ENCODE measurements around the gene SRSF1.
"Not testable (repeated sequence)": the region's sequence is repeated elsewhere in the genome, so short reads cannot be mapped to it uniquely, and the experiment has no call there.

The SRSF1 gene

GRCh38 chr17:58050966-58051365 lies 43.9 kb upstream of the SRSF1 start:
- TF ChIP-seq CTCF (IDR thresholded peaks at IDR 0.05; ENCODE audit: low read depth, low read length): no peak
- in situ Hi-C loops (cut with HindIII; ENCODE audit: low sequenced_read_pairs): no loop called here
- no peak for DNase-seq (ENCODE audit: low read depth, low spot score)
- H3K4me3 ChIP-seq (ENCODE audit: low read depth, low read length): no peak overlapping the region

DNA sequence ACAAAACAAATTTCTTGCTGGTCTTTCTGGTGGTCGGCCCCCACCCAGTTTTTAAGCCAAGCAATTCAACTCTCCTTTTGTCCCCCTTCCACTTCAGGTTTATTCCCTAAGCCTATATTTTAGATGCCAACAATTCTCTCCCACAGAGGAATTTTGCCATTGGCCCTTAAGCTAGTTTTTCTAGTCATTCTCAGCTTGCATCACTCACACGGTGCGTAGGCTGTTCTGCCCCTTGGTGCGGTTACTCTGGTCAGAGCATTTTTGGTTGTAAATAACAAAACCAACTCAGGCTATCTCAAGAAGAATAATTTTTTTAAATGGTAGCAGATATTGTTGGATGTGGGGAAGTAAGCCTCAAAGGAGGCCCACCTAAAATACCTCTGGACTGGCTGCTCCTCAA lies 42.5 kb upstream of the SRSF1 start:
- no peak for DNase-seq (ENCODE audit: low read depth, low spot score)
- TF ChIP-seq CTCF (IDR thresholded peaks at IDR 0.05; ENCODE audit: low read depth, low read length): no peak
- in situ Hi-C loops (cut with HindIII; ENCODE audit: low sequenced_read_pairs): no loop called here
- no peak overlapping the region for H3K4me3 ChIP-seq (ENCODE audit: low read depth, low read length)

- in situ Hi-C loops (cut with HindIII; ENCODE audit: low sequenced_read_pairs): no loop called here
- no peak overlapping the region for H3K4me3 ChIP-seq (ENCODE audit: low read depth, low read length)
- no peak for DNase-seq (ENCODE audit: low read depth, low spot score)
- no peak for TF ChIP-seq CTCF (IDR thresholded peaks at IDR 0.05; ENCODE audit: low read depth, low read length)
Observed at GRCh38 chr17:58047376-58048150, 40.5 kb upstream of the SRSF1 start.

DNA sequence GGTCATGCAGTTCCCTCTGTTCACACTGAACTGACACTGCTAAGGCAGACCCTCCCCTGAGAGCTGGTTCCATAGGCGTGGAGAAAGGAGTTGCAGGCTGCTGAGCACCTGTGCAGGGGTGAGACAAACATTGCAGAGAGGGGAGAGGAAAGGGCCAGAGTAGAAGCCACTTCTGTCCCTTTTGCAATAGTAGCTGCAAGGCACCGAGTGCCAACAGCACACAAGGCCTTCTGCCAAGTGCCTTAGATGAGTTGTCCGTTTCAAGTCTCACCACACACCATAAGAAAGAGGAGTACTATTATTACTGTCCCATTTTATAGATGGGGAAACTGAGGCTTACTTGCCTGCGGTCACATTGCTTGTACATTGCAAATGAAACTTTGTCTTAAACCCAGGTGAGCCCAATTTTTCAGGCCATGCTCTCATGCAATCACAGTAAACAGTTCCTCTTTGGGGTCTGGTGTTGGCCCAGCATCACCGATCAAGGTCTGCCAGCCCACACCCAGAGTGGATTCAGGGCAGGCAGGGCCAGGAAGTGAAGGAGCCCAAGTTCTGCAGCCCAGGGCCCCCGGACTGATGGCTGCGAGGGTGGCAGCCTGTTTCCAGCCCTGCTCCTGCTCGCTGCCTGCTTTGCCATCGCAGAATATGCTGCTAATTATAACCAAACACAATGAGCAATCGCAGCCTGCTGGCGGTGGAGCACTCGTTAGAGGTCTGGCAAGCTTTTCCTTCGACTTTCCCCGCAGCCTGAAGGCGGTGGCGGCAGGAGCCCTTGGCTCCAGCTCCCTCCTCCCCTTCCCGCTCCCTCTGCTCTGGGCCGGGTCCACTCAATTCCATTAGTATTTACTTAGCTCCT lies 39.4 kb upstream of the SRSF1 start:
- no peak overlapping the region for H3K4me3 ChIP-seq (ENCODE audit: low read depth, low read length)
- no peak for DNase-seq (ENCODE audit: low read depth, low spot score)
- no peak for TF ChIP-seq CTCF (IDR thresholded peaks at IDR 0.05; ENCODE audit: low read depth, low read length)
- in situ Hi-C loops (cut with HindIII; ENCODE audit: low sequenced_read_pairs): no loop called here

GRCh38 chr17:58044256-58044655 lies 37.2 kb upstream of the SRSF1 start:
- H3K4me3 ChIP-seq (ENCODE audit: low read depth, low read length); DNase-seq (ENCODE audit: low read depth, low spot score); in situ Hi-C loops (cut with HindIII; ENCODE audit: low sequenced_read_pairs): not testable (repeated sequence)

GRCh38 chr17:58043221-58044181 lies 36.5 kb upstream of the SRSF1 start:
- in situ Hi-C loops (cut with HindIII; ENCODE audit: low sequenced_read_pairs): no loop called here
- no peak for DNase-seq (ENCODE audit: low read depth, low spot score)
- H3K4me3 ChIP-seq (ENCODE audit: low read depth, low read length): no peak overlapping the region
- TF ChIP-seq CTCF (IDR thresholded peaks at IDR 0.05; ENCODE audit: low read depth, low read length): no peak
